OCI-LY3 (cell line): ENCODE results near the gene EXOC1.

ENCODE experiments used
- H2AFZ ChIP-seq: fragments of 200-600, 300-600 bp; shearing (Covaris generic); 2 replicates; pipeline ENCODE4 v1.6.0; 2014; ENCODE audit warnings: antibody characterized with exemption, low read depth, low read length
- H3K27ac ChIP-seq: fragments of 200-600, 300-600 bp; sonication (generic); 2 replicates; pipeline ENCODE4 v1.5.1; 2014; ENCODE audit warnings: mild to moderate bottlenecking, low read length, moderate library complexity, mixed read lengths
- H3K27me3 ChIP-seq: fragments of 200-600, 300-600 bp; sonication (generic); 2 replicates; pipeline ENCODE4 v1.6.1; 2014; ENCODE audit warnings: low read depth, low read length, mixed read lengths
- H3K36me3 ChIP-seq: fragments of 200-600, 300-600 bp; sonication (generic); replicated peaks from 2 replicates; pipeline ENCODE3; 2014; ENCODE audit warnings: low read depth, low read length, mixed read lengths
- H3K4me1 ChIP-seq: fragments of 300-600, 200-600 bp; sonication (generic); 2 replicates; pipeline ENCODE4 v1.6.1; 2014; ENCODE audit warnings: low read length, mixed read lengths
- H3K4me2 ChIP-seq: fragments of 200-600, 300-600 bp; sonication (generic); 2 replicates; pipeline ENCODE4 v1.6.1; 2014; ENCODE audit warnings: low read length, mixed read lengths
- H3K4me3 ChIP-seq: fragments of 300-600, 200-600 bp; sonication (generic); 2 replicates; pipeline ENCODE4 v1.5.1; 2014; ENCODE audit warnings: antibody characterized with exemption, mild to moderate bottlenecking, low read length, moderate library complexity
- H3K79me2 ChIP-seq: fragments of 300-600, 200-600 bp; shearing (Covaris generic); 2 replicates; pipeline ENCODE4 v1.6.1; 2014; ENCODE audit warnings: mild to moderate bottlenecking, low read length, mixed read lengths
- H3K9ac ChIP-seq: fragments of 300-600, 200-600 bp; shearing (Covaris generic); 2 replicates; pipeline ENCODE4 v1.6.0; 2014; ENCODE audit warnings: mild to moderate bottlenecking, low read length, moderate library complexity
- H3K9me3 ChIP-seq: fragments of 200-600, 300-600 bp; shearing (Covaris generic); 2 replicates; pipeline ENCODE4 v1.6.1; 2014; ENCODE audit warnings: low read length, mixed read lengths; ENCODE audit not compliant: insufficient read depth
- H4K20me1 ChIP-seq: fragments of 200-600, 300-600 bp; sonication (generic); 2 replicates; pipeline ENCODE4 v1.6.1; 2016; ENCODE audit warnings: low read length, mixed read lengths; ENCODE audit not compliant: insufficient read depth
- CTCF ChIP-seq: fragments of 200-600, 300-600 bp; sonication (generic); IDR thresholded peaks from 2 replicates; pipeline ENCODE4 v1.5.1; 2014; ENCODE audit warnings: antibody characterized with exemption, low read length, low read depth
- EZH2phosphoT487 ChIP-seq: fragments of 200-600 bp; shearing (Covaris generic); IDR thresholded peaks from 2 replicates; pipeline ENCODE4 v1.6.1; 2018; ENCODE audit warnings: antibody characterized with exemption, mixed run types, low read depth

The EXOC1 gene

GRCh38 chr4:55921093-55921492 lies 67.6 kb downstream of the EXOC1 start:
- H3K27me3 ChIP-seq: no peaks in the 10 kb centered on the region
- no peak overlapping the region for H2AFZ ChIP-seq
- peaks cover 8% of the 10 kb centered on the region for H3K4me1 ChIP-seq
- H3K27ac ChIP-seq: no peak overlapping the region
- H3K9me3 ChIP-seq: no peaks in the 10 kb centered on the region
- H3K79me2 ChIP-seq: no peaks in the 10 kb centered on the region
- H3K4me2 ChIP-seq: no peak overlapping the region
- no peaks in the 10 kb centered on the region for H3K36me3 ChIP-seq
- no peaks in the 10 kb centered on the region for H4K20me1 ChIP-seq
- H3K9ac ChIP-seq: no peak overlapping the region
- TF ChIP-seq EZH2phosphoT487 (no peak), CTCF (no peak)
- H3K4me3 ChIP-seq: no peak overlapping the region

GRCh38 chr4:55925241-55925640 lies 71.8 kb downstream of the EXOC1 start:
- Histone ChIP-seq H3K79me2 (no peaks in the 10 kb centered on the region), H3K4me1 (peaks cover 38% of the 10 kb centered on the region), H3K9ac (no peak overlapping the region), H4K20me1 (no peaks in the 10 kb centered on the region), H2AFZ (no peak overlapping the region), H3K9me3 (0 out of 2 replicates have a peak, but pooled peaks cover 3% of the 10 kb centered on the region), H3K4me3 (no peak overlapping the region), H3K27ac (no peak overlapping the region), H3K36me3 (no peaks in the 10 kb centered on the region), H3K4me2 (no peak overlapping the region), H3K27me3 (no peaks in the 10 kb centered on the region)
- TF ChIP-seq CTCF: no peak
- no peak for TF ChIP-seq EZH2phosphoT487

GRCh38 chr4:55926610-55927009 lies 73.2 kb downstream of the EXOC1 start:
- H2AFZ ChIP-seq: 0 out of 2 replicates have a peak overlapping the region, but pooled peaks have one; percentile 8
- no peaks in the 10 kb centered on the region for H4K20me1 ChIP-seq
- peak overlapping the region; percentile 49 for H3K9ac ChIP-seq
- no peaks in the 10 kb centered on the region for H3K36me3 ChIP-seq
- 0 out of 2 replicates have a peak, but pooled peaks cover 3% of the 10 kb centered on the region for H3K9me3 ChIP-seq
- peaks cover 38% of the 10 kb centered on the region for H3K4me1 ChIP-seq
- H3K27ac ChIP-seq: peak overlapping the region; percentile 90
- peak overlapping the region; percentile 86 for H3K4me2 ChIP-seq
- no peak for TF ChIP-seq EZH2phosphoT487
- no peak for TF ChIP-seq CTCF
- peak overlapping the region; percentile 41 for H3K4me3 ChIP-seq
- no peaks in the 10 kb centered on the region for H3K27me3 ChIP-seq
- H3K79me2 ChIP-seq: no peaks in the 10 kb centered on the region

GRCh38 chr4:55927803-55928437 lies 74.5 kb downstream of the EXOC1 start:
- TF ChIP-seq EZH2phosphoT487 (no peak), CTCF (no peak)
- Histone ChIP-seq H3K4me3 (no peak overlapping the region), H3K27me3 (no peaks in the 10 kb centered on the region), H3K36me3 (no peaks in the 10 kb centered on the region), H2AFZ (no peak overlapping the region), H3K9me3 (0 out of 2 replicates have a peak, but pooled peaks cover 3% of the 10 kb centered on the region), H3K4me1 (peaks cover 38% of the 10 kb centered on the region), H4K20me1 (no peaks in the 10 kb centered on the region), H3K4me2 (no peak overlapping the region), H3K27ac (peak overlapping the region; percentile 90), H3K79me2 (no peaks in the 10 kb centered on the region), H3K9ac (no peak overlapping the region)
